GM19240 (cell line): ENCODE results near the gene GPRC5C.
"Not testable (repeated sequence)": the region's sequence is repeated elsewhere in the genome, so short reads cannot be mapped to it uniquely, and the experiment has no call there.

ENCODE experiments used
- DNase-seq: peaks from one replicate; pipeline ENCODE4 v3.0.0; 2011; ENCODE audit warnings: low spot score; ENCODE audit not compliant: insufficient read length

GPRC5C gene

DNA sequence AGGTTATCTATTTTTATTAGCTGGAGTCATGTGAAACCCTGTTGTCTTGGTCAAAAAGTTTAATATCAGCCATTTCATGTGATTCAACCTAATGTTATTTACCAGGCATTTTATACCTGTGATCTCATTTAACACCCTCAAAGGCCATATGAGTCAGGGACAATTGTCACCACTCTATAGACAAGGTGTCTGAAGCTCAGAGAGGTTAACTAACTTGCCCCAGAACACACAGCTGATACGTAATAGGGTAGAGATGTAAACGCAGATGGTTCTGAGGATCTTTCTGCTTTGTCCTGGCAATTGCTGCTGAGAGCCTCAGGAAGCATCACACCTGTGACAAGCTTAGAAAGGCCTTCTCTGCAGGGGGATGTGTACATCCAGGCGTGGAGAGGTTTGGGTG is 39.5 kb downstream of the GPRC5C start:
- no peak for DNase-seq

DNA sequence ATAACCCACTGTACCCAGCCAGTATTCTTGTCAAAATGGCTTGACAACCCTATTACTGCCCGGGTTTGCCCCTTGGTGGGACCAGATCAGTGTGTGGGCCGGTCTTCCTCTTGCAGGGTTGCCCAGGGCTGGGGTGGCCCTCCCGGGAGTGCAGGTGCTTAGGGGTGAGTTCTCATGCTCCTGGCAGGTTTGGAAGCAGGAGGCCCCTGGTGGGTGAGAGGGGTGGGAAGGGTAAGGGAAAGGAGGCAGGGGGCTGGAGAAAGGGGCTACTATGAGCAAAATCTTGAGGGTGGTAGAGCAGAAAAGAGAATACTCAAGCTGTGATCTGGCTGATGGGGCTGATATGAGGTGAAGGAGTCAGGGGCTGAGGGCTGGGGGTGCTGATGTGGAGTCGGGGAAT is 41.0 kb downstream of the GPRC5C start:
- no peak for DNase-seq

DNA sequence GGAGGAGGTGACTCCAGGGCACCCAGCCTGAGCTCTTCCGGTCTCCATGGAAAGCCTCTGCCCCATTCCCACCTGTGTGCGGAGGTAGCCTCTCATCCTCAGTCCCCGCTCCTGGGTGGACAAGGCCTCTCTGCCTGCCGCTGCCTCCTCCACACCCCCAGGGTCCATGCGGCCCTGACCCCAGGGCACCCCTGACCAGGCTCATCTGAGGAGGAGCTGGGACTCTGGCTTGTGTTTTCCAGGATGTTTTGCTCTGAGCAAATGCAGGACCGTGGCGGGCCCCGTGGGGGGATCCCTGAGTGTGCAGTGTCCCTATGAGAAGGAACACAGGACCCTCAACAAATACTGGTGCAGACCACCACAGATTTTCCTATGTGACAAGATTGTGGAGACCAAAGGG is 41.4 kb downstream of the GPRC5C start:
- no peak for DNase-seq

DNA sequence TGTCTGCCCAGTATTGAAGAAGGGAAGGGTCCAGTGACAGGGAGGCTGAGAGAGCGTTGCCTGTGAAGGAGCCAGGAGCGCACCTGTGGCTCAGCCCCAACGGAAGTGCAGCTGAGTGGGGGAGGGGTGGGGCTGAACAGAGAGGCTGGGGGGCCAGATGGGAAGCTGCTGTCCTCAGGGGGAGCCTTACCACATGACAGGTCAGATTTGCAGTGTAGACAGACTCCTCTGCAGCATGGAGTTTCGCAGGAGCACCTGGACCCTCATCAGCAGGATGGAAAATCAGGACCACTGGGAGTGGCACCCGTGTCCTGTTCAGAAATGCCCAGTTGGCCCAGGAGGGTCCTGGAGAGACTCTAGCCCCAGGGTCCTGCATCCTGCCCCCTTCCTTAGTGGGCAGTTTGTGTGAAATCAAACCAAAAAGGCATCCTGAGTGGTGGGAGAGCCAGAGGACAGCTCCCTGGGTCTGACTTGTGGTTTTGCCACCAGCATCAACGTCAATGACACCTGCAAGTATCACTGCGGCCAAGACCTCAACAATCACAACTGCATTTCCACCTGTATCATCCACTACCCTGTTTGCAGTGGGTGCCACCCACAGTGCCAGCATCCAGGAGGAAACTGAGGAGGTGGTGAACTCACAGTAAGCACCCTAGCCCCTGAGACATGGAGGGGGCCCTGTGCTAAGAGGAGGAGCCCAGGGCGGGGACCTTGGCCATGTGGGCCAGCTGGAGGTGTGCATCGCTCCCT is 42.3 kb downstream of the GPRC5C start:
- DNase-seq, result no peak

DNA sequence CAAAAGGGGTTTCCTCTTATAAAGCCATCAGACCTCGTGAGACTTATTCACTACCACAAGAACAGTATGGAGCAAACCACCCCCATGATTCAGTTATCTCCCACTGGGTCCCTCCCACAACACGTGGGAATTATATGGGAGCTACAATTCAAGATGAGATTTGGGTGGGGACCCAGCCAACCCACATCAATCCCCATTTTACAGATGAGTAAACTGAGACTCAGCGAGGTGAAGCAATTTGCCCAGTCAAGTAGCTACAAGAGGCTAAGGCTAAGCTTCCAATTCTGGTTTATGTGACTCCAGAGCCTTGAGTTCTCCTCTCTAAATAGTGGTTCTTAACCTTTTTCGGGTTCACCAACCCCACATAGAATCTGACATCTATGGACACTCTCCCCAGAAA is 43.3 kb downstream of the GPRC5C start:
- no peak for DNase-seq

DNA sequence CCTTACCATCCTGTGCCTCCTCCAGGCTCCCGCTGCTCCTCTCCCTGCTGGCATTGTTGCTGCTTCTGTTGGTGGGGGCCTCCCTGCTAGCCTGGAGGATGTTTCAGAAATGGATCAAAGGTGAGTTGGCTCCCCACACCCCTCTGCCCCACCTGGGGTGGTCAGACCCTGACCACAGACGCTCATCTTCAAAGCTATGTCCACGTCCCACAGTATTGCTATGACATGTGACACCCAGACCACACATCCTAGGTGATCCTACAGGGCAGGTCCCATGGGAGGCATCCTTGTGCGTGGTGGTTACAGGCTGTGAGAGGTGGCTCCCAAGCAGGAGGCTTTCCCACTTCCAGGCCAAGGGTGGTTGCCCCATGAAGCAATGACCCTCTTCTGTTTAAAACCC is 45.5 kb downstream of the GPRC5C start:
- DNase-seq, result no peak

DNA sequence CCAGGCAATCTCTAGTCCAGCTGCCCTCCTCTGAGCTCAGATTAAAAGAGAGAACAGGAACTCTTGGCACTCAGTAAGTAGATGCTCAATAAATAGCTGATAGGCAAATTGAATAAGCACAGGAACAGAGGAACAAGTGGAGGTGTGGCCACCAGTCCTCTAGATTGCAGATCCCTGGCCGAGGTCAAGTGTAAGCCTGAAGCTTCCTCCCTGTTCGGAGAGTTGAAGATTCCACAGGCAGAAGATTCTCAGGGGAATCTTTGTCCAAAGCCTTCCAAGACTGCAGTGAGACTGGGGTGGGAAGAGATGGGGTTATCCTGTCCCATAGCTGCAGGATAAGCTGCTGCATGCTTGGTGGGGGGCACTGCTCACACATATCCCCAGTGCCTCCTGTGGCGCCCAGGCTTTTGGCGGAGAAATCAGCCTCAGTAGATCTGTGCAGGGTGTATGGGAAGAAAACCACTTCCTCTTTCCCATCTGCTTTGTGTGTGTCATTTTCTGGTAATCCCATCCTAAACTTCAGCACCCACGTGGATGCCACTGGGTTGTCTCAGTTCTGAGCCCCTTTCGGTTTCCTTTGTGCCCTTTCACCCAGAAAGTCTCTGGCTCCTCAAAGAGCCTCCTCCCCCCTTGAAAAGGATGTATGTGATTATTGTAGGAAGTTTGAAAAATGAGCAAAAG is 46.7 kb downstream of the GPRC5C start:
- DNase-seq, result no peak

DNA sequence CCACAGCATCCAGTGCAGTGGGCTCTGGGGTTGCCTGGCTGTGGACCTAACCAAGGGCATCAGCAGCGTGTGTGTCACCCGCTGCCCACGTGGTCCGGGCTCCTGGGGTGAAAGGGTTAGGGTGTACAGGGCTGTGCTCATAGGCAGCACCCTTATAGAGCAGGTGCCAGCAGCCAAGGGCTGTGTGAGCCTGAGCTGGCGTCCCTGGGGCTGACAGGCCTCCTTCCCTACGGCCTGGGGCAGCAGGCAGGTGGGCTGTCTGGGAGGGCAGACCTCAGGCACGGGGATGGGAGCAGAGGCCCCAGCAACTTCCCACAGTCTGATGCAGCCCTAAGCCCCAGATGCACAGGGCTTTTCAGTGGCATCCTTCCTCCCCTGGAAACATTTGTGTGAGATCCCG is 48.4 kb downstream of the GPRC5C start:
- DNase-seq, result no peak

DNA sequence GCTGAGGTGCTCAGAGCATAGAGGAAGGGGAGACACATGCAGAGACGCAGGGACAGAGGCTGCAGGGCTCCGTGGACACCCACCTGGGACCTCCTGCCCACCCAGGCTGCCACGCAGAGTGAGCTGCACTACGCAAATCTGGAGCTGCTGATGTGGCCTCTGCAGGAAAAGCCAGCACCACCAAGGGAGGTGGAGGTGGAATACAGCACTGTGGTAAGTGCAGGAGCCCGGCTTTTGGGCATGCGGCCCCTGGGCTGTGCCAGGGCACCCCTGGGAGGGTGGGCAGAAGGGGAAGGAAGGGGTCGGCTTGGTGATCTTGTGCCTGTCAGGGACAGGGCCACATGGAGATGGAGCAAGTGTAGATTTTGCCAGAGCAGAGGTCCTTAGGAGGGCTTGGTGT is 49.7 kb downstream of the GPRC5C start:
- DNase-seq, result no peak

DNA sequence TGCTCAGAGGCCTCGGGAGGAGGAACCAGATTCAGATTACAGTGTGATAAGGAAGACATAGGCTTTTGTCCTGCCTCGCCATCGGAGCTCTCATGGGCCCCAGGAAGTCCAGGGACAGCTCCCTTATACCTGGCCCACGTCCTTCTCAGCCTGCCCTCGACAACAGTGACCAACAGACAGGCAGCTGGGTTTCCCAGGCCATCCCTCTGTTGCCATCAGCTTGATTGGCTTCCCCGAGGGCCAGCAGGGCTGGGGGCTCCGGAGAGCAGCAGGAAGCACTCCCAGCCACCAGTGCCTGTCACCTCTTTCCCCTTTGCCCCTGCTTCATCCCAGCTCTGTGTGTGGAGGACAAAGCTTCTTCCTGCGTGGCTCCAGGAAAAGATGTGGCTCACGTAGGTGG is 52.2 kb downstream of the GPRC5C start:
- DNase-seq, result no peak

DNA sequence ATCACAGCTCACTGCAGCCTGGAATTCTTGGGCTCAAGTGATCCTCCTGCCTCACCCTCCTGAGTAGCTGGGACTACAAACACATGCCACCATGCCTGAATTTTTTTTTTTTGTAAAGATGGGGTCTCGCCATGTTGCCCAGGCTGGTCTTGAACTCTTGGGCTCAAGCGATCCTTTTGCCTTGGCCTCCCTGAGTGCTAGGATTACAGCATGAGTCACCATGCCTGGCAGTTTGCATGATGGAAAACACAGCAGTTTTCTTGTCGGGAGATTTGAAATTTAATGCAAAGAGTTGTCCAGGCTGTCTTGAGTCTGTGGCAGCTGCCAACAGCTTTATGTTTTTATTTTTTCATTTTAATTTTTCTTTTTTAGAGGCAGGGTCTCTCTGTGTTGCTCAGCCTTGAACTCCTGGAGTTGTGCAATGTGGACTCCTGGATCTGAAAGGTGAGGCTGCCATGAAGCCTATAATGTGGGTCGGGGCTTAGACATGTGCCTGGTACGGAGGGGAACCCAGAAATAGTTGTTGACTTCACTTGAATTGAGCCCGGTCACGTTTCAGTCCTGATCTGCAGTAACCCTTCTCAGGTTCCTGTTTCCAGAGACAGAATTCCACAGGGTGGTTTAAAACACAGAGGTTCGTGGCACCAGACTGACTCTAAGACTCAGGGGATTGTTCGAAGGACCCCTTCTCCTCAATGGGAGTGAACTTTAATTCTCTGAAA is 53.3 kb downstream of the GPRC5C start:
- no peak for DNase-seq

DNA sequence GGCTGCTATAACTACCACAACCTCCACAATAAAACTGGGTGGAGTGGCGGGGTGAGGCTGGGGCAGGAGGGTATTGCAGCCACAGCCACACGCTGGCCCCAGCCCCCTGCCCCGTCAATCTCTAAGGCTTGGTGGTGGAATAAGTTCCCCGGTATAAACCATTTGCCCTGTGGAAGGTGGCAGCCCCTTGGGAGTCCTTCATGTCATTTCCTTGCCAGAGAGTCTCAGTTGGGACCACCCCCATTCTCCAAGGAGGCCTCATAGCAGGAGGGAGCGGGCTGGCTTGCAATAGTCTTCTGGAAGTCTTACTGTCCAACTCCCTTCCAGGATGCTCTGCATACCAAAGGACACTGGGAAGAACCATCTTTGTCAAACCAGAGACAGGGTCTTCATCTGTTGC is 54.0 kb downstream of the GPRC5C start:
- DNase-seq, result no peak

DNA sequence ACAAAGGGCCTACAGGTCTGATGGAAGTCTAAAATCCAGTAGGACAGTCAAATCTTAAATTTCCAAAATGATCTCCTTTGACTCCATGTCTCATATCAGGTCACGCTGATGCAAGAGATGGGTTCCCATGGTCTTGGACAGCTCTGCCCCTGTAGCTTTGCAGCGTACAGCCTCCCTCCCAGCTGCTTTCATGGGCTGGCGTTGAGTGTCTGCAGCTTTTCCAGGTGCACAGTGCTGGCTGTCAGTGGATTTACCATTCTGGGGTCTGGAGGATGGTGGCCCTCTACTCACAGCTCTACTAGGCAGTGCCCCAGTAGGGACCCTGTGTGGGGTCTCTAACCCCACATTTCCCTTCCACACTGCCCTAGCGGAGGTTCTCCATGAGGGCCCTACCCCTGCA is 56.4 kb downstream of the GPRC5C start:
- not testable (repeated sequence) for DNase-seq

DNA sequence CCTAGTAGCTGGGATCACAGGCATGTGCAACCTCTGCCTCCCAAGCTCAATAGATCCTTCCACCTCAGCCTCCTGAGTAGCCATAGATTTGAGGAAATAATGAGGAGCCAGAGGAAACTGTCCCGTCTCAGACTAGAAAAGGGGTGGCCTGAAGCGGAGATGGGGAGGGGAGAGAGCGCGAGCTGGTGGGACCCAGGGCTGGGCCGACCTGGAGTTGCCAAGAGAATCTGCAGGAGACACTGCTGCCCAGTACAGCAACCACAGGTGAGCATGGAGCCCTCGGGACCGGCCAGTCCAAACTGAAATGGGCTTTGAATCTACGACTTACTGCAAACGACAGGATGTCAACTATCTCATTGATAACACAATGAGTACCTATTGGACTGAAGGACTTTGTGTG is 58.8 kb downstream of the GPRC5C start:
- no peak for DNase-seq

DNA sequence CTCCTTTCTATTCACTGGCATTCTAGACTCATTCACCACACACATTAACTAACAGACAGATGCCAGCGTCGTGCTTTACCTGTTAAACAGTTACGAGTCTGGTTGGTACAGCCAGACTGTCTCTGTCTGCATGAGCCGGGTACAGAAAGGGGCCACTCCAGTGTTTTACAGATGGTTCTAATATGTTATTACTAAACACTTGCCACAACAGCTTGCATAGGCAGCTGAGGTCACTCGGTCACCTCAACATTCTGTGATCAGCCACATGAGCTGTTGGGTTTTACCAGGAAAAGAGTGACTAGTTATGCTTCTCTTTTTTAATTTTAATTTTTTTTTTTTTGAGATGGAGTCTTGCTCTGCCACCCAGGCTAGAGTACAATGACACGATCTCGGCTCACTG is 59.7 kb downstream of the GPRC5C start:
- DNase-seq, result no peak

DNA sequence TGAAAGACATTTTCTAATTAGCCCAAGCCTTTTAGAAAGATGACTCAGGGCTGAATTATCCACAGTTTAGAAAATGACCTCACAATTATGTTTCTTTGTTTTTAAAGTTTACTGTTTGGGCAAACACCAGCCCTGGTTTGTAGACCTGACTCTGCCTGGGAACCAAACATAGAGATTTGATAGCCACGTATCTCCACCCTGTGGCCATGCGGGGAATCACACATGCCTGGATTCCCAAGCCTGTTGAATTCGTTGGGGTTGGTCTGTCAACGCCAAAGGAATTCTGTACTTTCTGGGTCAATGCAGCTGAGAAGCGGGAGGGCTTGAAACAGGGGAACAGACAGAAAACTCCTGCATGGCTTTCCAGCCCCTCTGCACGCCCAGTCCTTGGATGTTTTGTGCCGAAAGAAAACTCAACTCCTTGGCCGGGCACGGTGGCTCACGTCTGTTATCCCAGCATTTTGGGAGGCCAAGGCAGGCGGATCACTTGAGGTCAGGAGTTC is 61.5 kb downstream of the GPRC5C start:
- DNase-seq, result peak; percentile 38
